SK-N-SH treated with all-trans-retinoic acid at 6 μM for 48 hours (cell line): Measurements from ENCODE around the gene ACOXL.

Experiments
- ATAC-seq: fragments of 200-7000 bp; cut with Tn5 transposase; 3 replicates; pipeline ENCODE4 v1.9.1; 2020; ENCODE audit warnings: mild to moderate bottlenecking, moderate library complexity
- ARNTL ChIP-seq: fragments of 450-650 bp; formaldehyde crosslinking; IDR thresholded peaks from 2 replicates; pipeline ENCODE4 v1.5.0; 2020; ENCODE audit warnings: low read depth, mild to moderate bottlenecking, moderate library complexity, borderline replicate concordance
- BACH2 ChIP-seq: fragments of 250-450 bp; sonication (Bioruptor Pico); IDR thresholded peaks from 2 replicates; pipeline ENCODE4 v1.9.0; 2021; ENCODE audit warnings: mild to moderate bottlenecking, borderline replicate concordance
- CREB5 ChIP-seq: fragments of 250-450 bp; sonication (Bioruptor Pico); IDR thresholded peaks from 2 replicates; pipeline ENCODE4 v1.5.1; 2020; ENCODE audit warnings: low read depth, mild to moderate bottlenecking, moderate library complexity
- CSDC2 ChIP-seq: fragments of 250-450 bp; sonication (Bioruptor Pico); IDR thresholded peaks from 2 replicates; pipeline ENCODE4 v1.5.0; 2020; ENCODE audit warnings: mild to moderate bottlenecking, moderate library complexity
- CSRNP3 ChIP-seq: fragments of 250-450 bp; sonication (Bioruptor Pico); IDR thresholded peaks from 2 replicates; pipeline ENCODE4 v1.5.1; 2021; ENCODE audit warnings: mild to moderate bottlenecking, moderate library complexity
- ESRRG ChIP-seq: fragments of 250-450 bp; sonication (Bioruptor Pico); IDR thresholded peaks from 2 replicates; pipeline ENCODE4 v1.6.1; 2021; ENCODE audit warnings: mild to moderate bottlenecking
- ISL1 ChIP-seq: fragments of 250-450 bp; sonication (Bioruptor Pico); IDR thresholded peaks from 2 replicates; pipeline ENCODE4 v2.1.2; 2022; ENCODE audit warnings: mild to moderate bottlenecking, moderate library complexity
- OSR1 ChIP-seq: fragments of 250-450 bp; sonication (Bioruptor Pico); IDR thresholded peaks from 2 replicates; pipeline ENCODE4 v1.8.0; 2022; ENCODE audit warnings: moderate library complexity, mild to moderate bottlenecking, inconsistent platforms
- PATZ1 ChIP-seq: fragments of 250-450 bp; sonication (Bioruptor Pico); IDR thresholded peaks from 2 replicates; pipeline ENCODE4 v1.8.0; 2020; ENCODE audit warnings: mild to moderate bottlenecking, moderate library complexity, borderline replicate concordance
- POU6F1 ChIP-seq: fragments of 250-450 bp; sonication (Bioruptor Pico); IDR thresholded peaks from 2 replicates; pipeline ENCODE4 v1.8.0; 2021; ENCODE audit warnings: low read depth, mild to moderate bottlenecking, moderate library complexity, borderline replicate concordance
- PPARA ChIP-seq: fragments of 250-450 bp; sonication (Bioruptor Pico); IDR thresholded peaks from 2 replicates; pipeline ENCODE4 v1.5.0; 2020; ENCODE audit warnings: mild to moderate bottlenecking, borderline replicate concordance
- RARB ChIP-seq: fragments of 250-450 bp; sonication (Bioruptor Pico); IDR thresholded peaks from 2 replicates; pipeline ENCODE4 v1.8.0; 2021; ENCODE audit warnings: mild to moderate bottlenecking, moderate library complexity
- TCF4 ChIP-seq: fragments of 250-450 bp; sonication (Bioruptor Pico); IDR thresholded peaks from 2 replicates; pipeline ENCODE4 v1.8.0; 2021; ENCODE audit warnings: mild to moderate bottlenecking, moderate library complexity, borderline replicate concordance
- TOX ChIP-seq: fragments of 250-450 bp; sonication (Bioruptor Pico); IDR thresholded peaks from 2 replicates; pipeline ENCODE4 v1.8.0; 2021; ENCODE audit warnings: mild to moderate bottlenecking, moderate library complexity, borderline replicate concordance
- TSHZ2 ChIP-seq: fragments of 250-450 bp; sonication (Bioruptor Pico); IDR thresholded peaks from 2 replicates; pipeline ENCODE4 v1.5.0; 2020; ENCODE audit warnings: mild to moderate bottlenecking, moderate library complexity
- ZFP3 ChIP-seq: fragments of 250-450 bp; sonication (Bioruptor Pico); IDR thresholded peaks from 2 replicates; pipeline ENCODE4 v1.5.0; 2020; ENCODE audit warnings: mild to moderate bottlenecking, moderate library complexity
- ZFP30 ChIP-seq: fragments of 450-650 bp; formaldehyde crosslinking; IDR thresholded peaks from 2 replicates; pipeline ENCODE4 v1.5.0; 2022; ENCODE audit warnings: mild to moderate bottlenecking, moderate library complexity
- ZNF565 ChIP-seq: fragments of 450-650 bp; formaldehyde crosslinking; conservative IDR thresholded peaks from 2 replicates; pipeline ENCODE4 v1.5.0; 2020; ENCODE audit warnings: low read depth, mild to moderate bottlenecking, moderate library complexity
- ZNF70 ChIP-seq: fragments of 450-650 bp; formaldehyde crosslinking; IDR thresholded peaks from 2 replicates; pipeline ENCODE4 v1.5.0; 2020; ENCODE audit warnings: mild to moderate bottlenecking, moderate library complexity
- ZNF8 ChIP-seq: fragments of 450-650 bp; formaldehyde crosslinking; IDR thresholded peaks from 2 replicates; pipeline ENCODE4 v1.5.0; 2020; ENCODE audit warnings: mild to moderate bottlenecking, moderate library complexity

Gene ACOXL

GRCh38 chr2:110780461-110780860, 48.1 kb downstream of the ACOXL start (continued):
- TF ChIP-seq CREB5 (CRISPR knock-in tag) (no peak), ISL1 (CRISPR knock-in tag) (no peak), ZNF70 (CRISPR knock-in tag) (no peak), ZNF8 (no peak)

- no peak for ATAC-seq
- TF ChIP-seq PPARA (CRISPR knock-in tag) (no peak), ZFP30 (CRISPR knock-in tag) (no peak), ISL1 (CRISPR knock-in tag) (no peak), ZNF8 (no peak), OSR1 (CRISPR knock-in tag) (no peak), PATZ1 (CRISPR knock-in tag) (no peak), CSDC2 (no peak), POU6F1 (CRISPR knock-in tag) (no peak), TSHZ2 (CRISPR knock-in tag) (no peak), TOX (CRISPR knock-in tag) (no peak), ARNTL (CRISPR knock-in tag) (no peak), ESRRG (no peak), ZNF70 (CRISPR knock-in tag) (no peak), ZNF565 (CRISPR knock-in tag) (no peak), BACH2 (CRISPR knock-in tag) (no peak), CSRNP3 (CRISPR knock-in tag) (no peak), TCF4 (CRISPR knock-in tag) (no peak), ZFP3 (no peak), CREB5 (CRISPR knock-in tag) (no peak), RARB (CRISPR knock-in tag) (no peak)
- TF ChIP-seq, all 23 proteins: peak for 0
Observed at GRCh38 chr2:110783196-110783873, 51.0 kb downstream of the ACOXL start.
